Heart right ventricle (tissue), 16 donors: ENCODE data around the gene RASIP1. TPM values are rescaled to one million over a fixed set of nuclear protein-coding genes. Genes with fewer than 3 reads are reported as not detected.

ENCODE experiments used
- ATAC-seq, 8 donors: fragments of 200-7000 bp; cut with Tn5 transposase; one replicate each; pipeline ENCODE4 v1.9.1; 2020; ENCODE audit warnings: mild to moderate bottlenecking in 8 of 8, moderate library complexity in 8 of 8, moderate number of reproducible peaks in 1 of 8
- DNase-seq, 2 donors: peaks; one replicate each; pipeline ENCODE4 v3.0.0-alpha.2; 2020
- H3K27ac ChIP-seq, 10 donors: fragments of 200-600 bp; sonication (generic) in 2 of 10; one replicate each; pipeline versions ENCODE4 v1.5.0 to v1.8.0; 2020 to 2022; ENCODE audit warnings: mild to moderate bottlenecking in 3 of 10
- H3K27me3 ChIP-seq, 7 donors: fragments of 200-600 bp; one replicate each; pipeline ENCODE4 v1.8.0; 2021 to 2022; ENCODE audit warnings: mild to moderate bottlenecking in 2 of 7
- H3K36me3 ChIP-seq, 9 donors: fragments of 200-600 bp; sonication (generic) in 1 of 9; one replicate each; pipeline versions ENCODE4 v1.5.0 to v1.8.0; 2020 to 2022; ENCODE audit warnings: mild to moderate bottlenecking in 2 of 9
- H3K4me1 ChIP-seq, 9 donors: fragments of 200-600 bp; sonication (generic) in 1 of 9; one replicate each; pipeline versions ENCODE4 v1.5.0 to v1.8.0; 2020 to 2022; ENCODE audit warnings: mild to moderate bottlenecking in 4 of 9
- H3K4me3 ChIP-seq, 10 donors: fragments of 200-600 bp; sonication (generic) in 2 of 10; one replicate each; pipeline versions ENCODE4 v1.5.0 to v1.8.0; 2020 to 2022; ENCODE audit warnings: mild to moderate bottlenecking in 7 of 10, moderate library complexity in 2 of 10
- H3K9me3 ChIP-seq, 11 donors: fragments of 200-600 bp in 10 of 11; sonication (generic) in 2 of 11; one replicate each; pipeline versions ENCODE4 v1.5.0 to v1.8.0; 2013 to 2022; ENCODE audit warnings: mild to moderate bottlenecking in 2 of 11, control low read depth in 1 of 11, moderate library complexity in 1 of 11
- WGBS, 2 donors: extraction: QIAGEN DNeasy Blood & Tissue Kit; methylation state at CpG; one replicate each; pipeline ENCODE4 v1.1.7; 2013; ENCODE audit warnings: inconsistent platforms in 1 of 2; 5-methylcytosine and 5-hydroxymethylcytosine counted together
- intact Hi-C, 10 donors: fragments of 100-400 bp; cut with DNase I; formaldehyde crosslinking; loops; one replicate each; pipeline versions ENCODE4 v1.11.1 to v1.14.2; 2022
- polyA plus RNA-seq, 2 donors: library from polyadenylated mRNA; stranded (reverse); fragments of 200-250 nt; gene quantifications; one replicate each; pipeline ENCODE4 v1.2.3, GENCODE V29; 2013
- total RNA-seq, 10 donors: library from RNA; stranded (reverse); fragmentation: NEBNext Ultra II Directional in 3 of 10; extraction: Animal tissue kit (Norgen Biotek cat#: 25700) in 3 of 10; gene quantifications; one replicate each; pipeline versions ENCODE4 v1.2.1 to v1.2.4, GENCODE V29; 2021 to 2023
- TF ChIP-seq, protein P1 (sequence below), 9 donors: fragments of 200-600 bp; sonication (generic) in 2 of 9; IDR thresholded peaks; one replicate each; pipeline versions ENCODE4 v1.5.0 to v1.8.0; 2021 to 2022; ENCODE audit warnings: antibody characterized with exemption in 9 of 9, mild to moderate bottlenecking in 5 of 9, moderate library complexity in 1 of 9
- donor health status: Arrhythmogenic right ventricular cardiomyopathy.
- donor health status: ischemic (EF 13 %, LVEDD 7.1; RV severe dilation, severe dysfunction).
- donor health status: healthy with polysubstance abuse.
- donor health status: DM: no; HTN: yes; CAD: no.
- donor health status: DM: no; HTN: no; CAD: no.
- donor health status: ischemic (EF 25% LVEDD 6.9; RV normal size, moderate dysfunction).
- donor health status: ischemic (EF 25% LVEDD 5.7; RV mildly dilated, moderate dysfunction).
- donor health status: healthy.
- donor health status: DM: yes; HTN: yes; CAD: no.
- donor health status: Ischemic cardiomyopathy.
- donor health status: ischemic (EF 35%, LVEDD 5.7; RV mildly dilated, moderate dysfunction).
- donor health status: nonischemic (EF 11% LVEDD 7.7; RV severe dilation, severe dysfunction).
- donor health status: DM: yes; HTN: yes; CAD: no.
- donor health status: PGD.
- donor health status: ischemic (EF 29% LVEDD 5.4; RV normal size, mild dysfunction).
- donor health status: nonischemic (EF 23%, LVEDD 6.1; RV moderate dilation, normal function).

Gene RASIP1
- total and polyA plus RNA-seq, 12 donors: 13.6 to 27.3 (median 16.2) TPM

- Histone ChIP-seq H3K9me3 (peaks cover 0 to 10% (median 0%) of the 10 kb centered on the region in 11 donors), H3K36me3 (peaks cover 0 to 11% (median 0%) of the 10 kb centered on the region in 9 donors), H3K27me3 (no peaks in the 10 kb centered on the region), H3K27ac (no peak overlapping the region), H3K4me3 (no peak overlapping the region), H3K4me1 (peaks cover 3 to 10% (median 7%) of the 10 kb centered on the region in 9 donors)
- ATAC-seq (no peak), DNase-seq (no peak)
- 54 to 57% methylated on average over 11 of the region's 11 CpGs for WGBS, 2 donors
- TF ChIP-seq, protein P1, sequence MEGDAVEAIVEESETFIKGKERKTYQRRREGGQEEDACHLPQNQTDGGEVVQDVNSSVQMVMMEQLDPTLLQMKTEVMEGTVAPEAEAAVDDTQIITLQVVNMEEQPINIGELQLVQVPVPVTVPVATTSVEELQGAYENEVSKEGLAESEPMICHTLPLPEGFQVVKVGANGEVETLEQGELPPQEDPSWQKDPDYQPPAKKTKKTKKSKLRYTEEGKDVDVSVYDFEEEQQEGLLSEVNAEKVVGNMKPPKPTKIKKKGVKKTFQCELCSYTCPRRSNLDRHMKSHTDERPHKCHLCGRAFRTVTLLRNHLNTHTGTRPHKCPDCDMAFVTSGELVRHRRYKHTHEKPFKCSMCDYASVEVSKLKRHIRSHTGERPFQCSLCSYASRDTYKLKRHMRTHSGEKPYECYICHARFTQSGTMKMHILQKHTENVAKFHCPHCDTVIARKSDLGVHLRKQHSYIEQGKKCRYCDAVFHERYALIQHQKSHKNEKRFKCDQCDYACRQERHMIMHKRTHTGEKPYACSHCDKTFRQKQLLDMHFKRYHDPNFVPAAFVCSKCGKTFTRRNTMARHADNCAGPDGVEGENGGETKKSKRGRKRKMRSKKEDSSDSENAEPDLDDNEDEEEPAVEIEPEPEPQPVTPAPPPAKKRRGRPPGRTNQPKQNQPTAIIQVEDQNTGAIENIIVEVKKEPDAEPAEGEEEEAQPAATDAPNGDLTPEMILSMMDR (IDR thresholded peaks at IDR 0.05): no peak
- intact Hi-C loops: no loop called here
Observed at GRCh38 chr19:48708471-48708870, 31.9 kb downstream of the RASIP1 start.

DNA sequence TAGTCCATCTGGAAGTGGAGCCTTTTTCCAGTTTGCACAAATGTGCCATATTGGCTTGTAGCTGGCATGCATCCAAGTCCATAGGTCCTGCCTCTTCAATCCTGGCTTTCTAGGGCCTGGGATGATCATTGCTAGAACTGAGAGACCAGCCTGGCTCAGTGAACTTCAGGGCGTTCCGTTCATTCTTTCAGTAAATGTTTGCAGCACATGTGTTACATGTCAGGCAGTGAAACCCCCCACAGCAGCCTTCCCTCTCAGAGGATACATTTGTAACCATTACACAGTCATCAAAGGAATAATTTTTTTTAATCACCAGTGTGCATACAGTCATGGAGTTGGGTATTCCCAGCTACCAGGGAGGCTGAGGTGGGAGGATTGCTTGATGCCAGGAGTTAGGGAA, 35.0 kb downstream of the RASIP1 start:
- TF ChIP-seq, protein P1 (IDR thresholded peaks at IDR 0.05): no peak
- no peak overlapping the region for H3K27ac ChIP-seq
- H3K4me3 ChIP-seq: no peak overlapping the region
- DNase-seq (no peak), ATAC-seq (no peak)
- H3K27me3 ChIP-seq: no peaks in the 10 kb centered on the region
- intact Hi-C loops: no loop called here
- no peaks in the 10 kb centered on the region for H3K4me1 ChIP-seq
- 44 to 65% methylated on average over 2 of the region's 2 CpGs for WGBS, 2 donors
- H3K9me3 ChIP-seq: no peaks in the 10 kb centered on the region
- H3K36me3 ChIP-seq: peaks cover 0 to 24% (median 0%) of the 10 kb centered on the region in 9 donors

DNA sequence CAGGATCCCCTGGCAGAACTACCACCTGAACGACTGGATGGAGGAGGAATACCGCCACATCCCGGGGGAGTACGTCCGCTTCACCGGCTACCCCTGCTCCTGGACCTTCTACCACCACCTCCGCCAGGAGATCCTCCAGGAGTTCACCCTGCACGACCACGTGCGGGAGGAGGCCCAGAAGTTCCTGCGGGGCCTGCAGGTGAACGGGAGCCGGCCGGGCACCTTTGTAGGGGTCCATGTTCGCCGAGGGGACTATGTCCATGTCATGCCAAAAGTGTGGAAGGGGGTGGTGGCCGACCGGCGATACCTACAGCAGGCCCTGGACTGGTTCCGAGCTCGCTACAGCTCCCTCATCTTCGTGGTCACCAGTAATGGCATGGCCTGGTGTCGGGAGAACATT, 37.1 kb downstream of the RASIP1 start:
- ATAC-seq: no peak
- peaks cover 0 to 24% (median 0%) of the 10 kb centered on the region in 9 donors for H3K36me3 ChIP-seq
- H3K4me3 ChIP-seq: no peak overlapping the region
- intact Hi-C loops: no loop called here
- H3K4me1 ChIP-seq: peaks cover 0 to 1% (median 0%) of the 10 kb centered on the region in 9 donors
- TF ChIP-seq, protein P1 (IDR thresholded peaks at IDR 0.05): no peak
- no peak for DNase-seq
- H3K27me3 ChIP-seq: peaks cover 0 to 3% (median 0%) of the 10 kb centered on the region in 7 donors
- no peaks in the 10 kb centered on the region for H3K9me3 ChIP-seq
- H3K27ac ChIP-seq: no peak overlapping the region
- WGBS, 2 donors: 92 to 97% methylated on average over 20 to 23 of the region's 23 CpGs

- no peak for ATAC-seq
- TF ChIP-seq, protein P1 (IDR thresholded peaks at IDR 0.05): no peak
- intact Hi-C loops: no loop called here
Observed at GRCh38 chr19:48702701-48703100, 37.7 kb downstream of the RASIP1 start.

More at GRCh38 chr19:48702701-48703100, 37.7 kb downstream of the RASIP1 start:
- no peak overlapping the region for H3K27ac ChIP-seq
- peaks cover 0 to 9% (median 0%) of the 10 kb centered on the region in 7 donors for H3K27me3 ChIP-seq
- no peak for DNase-seq
- peaks cover 0 to 5% (median 0%) of the 10 kb centered on the region in 9 donors for H3K4me1 ChIP-seq
- WGBS, 2 donors: 92% methylated on average over 13 of the region's 13 CpGs
- peaks cover 0 to 24% (median 0%) of the 10 kb centered on the region in 9 donors for H3K36me3 ChIP-seq
- no peak overlapping the region for H3K4me3 ChIP-seq
- no peaks in the 10 kb centered on the region for H3K9me3 ChIP-seq
